ENCODE data around the gene E2F6.
A peak's percentile ranks its signal among the peaks of the same experiment; 100 is the strongest.

E2F6 gene

DNA sequence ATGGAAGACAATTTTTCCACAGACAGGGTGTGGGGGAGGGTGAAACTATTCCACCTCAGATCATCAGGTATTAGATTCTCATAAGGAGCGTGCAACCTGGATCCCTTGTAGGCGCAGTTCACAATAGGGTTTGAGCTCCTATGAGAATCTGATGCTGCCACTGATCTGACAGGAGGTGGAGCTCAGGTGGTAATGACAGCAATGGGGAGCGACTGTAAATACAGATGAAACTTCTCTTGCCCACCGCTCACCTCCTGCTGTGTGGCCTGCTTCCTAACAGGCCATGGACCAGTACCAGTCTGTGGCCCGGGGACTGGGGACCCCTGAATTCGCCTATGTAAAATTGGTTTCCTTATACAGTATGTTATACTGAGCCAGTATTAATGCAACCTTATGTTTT is 27.3 kb upstream of the E2F6 start:
- FAIRE-seq, result no peak
- DNase-seq (ENCODE audit: insufficient read length, low spot score), result no peak

DNA sequence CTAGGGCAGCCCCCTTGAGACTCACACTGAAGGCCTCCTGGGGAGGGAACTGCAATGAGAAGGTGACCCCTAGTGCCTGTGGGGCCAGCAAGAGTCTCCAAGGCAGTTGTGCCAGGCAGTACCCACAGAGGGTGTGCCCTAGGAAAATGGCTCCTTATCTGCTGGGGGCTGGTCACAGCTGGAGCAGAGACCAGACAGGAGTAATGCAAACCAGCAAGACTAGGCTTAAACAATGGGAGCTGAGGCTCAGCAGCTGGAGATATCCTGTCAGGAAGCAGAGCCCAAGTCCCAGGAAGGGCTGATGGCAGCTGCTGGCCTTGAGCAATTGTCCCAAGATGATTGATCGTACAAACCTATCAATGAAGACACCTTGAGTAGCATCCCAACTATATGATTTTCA is 26.8 kb upstream of the E2F6 start:
- DNase-seq (ENCODE audit: insufficient read length, low spot score), result no peak
- FAIRE-seq, result no peak

DNA sequence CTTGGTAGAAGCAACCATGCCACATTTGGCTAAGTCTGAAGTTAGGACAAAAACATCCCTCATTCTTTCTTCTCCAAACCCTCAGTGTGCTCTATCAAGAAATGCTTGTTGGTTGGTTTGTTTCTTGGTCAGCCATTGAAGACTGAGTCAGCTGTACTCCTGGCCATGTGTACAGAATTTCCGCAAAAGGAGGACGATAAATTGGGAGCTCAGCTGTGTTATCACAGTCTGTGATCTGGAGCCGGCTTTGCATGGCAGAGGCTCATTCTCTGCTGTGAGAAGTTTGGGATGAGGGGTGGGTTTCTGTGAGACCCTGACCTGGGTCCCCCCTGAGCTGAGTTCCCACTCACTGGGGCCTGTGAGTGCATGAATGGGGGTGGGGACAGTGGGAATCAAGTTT is 26.3 kb upstream of the E2F6 start:
- no peak for DNase-seq (ENCODE audit: insufficient read length, low spot score)
- FAIRE-seq, result no peak

DNA sequence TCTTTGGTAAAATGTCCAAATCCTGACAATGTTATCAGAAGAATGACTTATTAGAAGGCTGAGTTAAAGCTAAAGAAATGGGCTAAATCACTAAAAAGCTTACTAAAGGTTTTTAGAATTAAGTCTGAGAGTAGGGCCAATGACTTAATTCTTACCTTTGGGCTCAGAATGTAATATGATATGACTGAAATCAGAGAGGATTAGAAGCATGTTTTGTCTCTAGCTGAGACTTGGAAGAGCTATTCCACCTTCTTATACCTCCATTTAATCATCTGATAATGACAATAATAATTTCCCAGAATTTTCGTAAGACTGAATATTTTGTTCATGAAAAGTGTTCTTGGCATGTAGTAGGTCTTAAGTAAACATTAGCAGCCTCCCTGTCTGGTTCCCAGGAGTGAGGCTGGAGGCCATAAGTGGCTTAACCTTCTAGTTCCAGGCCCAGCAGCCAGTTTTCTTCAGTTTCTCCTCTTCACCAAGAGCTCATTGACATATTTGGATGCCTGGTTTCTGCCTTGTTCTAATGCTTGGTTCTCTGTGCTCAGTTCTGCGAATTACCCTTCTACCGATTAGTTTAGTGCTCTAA is 25.5 kb upstream of the E2F6 start:
- DNase-seq (ENCODE audit: insufficient read length, low spot score), result no peak
- no peak for FAIRE-seq

DNA sequence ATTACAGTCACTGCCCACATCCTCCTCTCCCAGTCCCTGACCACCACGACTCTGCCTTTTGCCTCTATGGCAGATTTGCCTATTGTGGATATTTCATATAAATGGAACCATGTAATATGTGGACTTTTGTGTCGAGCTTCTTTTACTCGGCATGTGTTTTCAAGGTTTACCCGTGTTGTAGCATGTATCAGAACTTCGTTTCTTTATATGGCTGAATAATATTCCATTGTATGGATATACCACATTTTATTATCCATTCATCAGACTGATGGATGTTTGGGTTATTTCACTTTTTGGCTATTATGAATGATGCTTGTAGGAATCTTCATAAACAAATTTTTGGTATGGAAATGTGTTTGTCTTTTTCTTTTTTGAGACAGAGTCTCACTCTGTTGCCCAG is 24.2 kb upstream of the E2F6 start:
- FAIRE-seq (no peak), DNase-seq (ENCODE audit: insufficient read length, low spot score) (no peak)

DNA sequence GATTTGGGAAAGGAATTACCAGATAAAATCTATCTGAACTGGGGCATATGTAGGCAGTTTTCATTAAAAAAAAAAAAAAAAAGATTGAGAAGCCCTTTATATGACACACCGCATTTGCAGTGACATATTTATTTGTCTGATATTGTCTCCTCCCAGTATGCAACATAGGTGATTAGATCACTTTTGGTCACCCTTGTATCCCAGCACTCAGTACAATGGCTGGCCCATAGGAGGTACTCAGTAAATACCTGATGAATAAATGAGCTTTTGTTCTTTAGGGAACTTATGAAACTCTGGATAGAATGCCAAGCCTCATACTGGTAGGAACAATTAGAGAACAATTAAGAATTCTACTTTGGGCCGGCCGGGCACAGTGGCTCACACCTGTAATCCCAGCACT is 22.8 kb upstream of the E2F6 start:
- no peak for DNase-seq (ENCODE audit: insufficient read length, low spot score)
- FAIRE-seq, result no peak

DNA sequence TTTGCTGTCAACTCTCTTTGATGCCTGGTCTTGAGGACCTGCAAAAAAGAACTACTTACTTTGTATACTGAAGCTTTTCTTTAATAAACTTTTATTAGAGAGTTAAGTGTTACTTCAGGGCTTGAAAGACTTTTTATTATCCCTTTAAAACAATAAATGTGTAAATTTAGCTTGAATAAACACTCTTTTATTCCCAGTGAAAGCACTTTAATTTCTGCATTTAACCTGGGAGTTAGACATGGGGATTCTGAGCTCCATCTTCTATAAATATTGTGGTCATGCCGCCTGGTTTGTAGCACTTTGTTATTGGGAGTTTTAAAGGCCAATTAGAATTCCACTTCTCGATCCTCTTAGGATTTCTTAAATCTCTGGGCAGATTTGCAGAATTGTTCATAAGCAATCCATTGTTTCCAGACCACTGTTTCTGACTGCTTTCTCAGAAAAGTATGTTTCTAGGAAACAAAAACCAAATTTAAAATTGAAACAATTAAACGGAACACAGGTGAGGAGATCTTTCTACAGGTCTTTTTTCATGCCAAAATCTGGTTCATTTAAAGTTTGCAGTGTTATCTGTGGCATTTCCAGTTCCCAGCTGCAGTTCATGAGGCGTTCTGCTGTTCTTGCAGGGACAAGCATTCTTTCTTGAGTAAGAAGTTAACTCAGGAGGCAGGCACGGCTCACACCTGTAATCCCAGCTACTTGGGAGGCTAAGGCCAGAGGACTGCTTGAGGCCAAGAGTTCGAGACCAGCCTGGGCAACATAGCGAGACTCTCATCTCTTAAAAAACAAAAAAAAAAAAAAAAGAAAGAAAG is 18.1 kb upstream of the E2F6 start:
- DNase-seq (ENCODE audit: insufficient read length, low spot score), result no peak
- FAIRE-seq, result no peak

DNA sequence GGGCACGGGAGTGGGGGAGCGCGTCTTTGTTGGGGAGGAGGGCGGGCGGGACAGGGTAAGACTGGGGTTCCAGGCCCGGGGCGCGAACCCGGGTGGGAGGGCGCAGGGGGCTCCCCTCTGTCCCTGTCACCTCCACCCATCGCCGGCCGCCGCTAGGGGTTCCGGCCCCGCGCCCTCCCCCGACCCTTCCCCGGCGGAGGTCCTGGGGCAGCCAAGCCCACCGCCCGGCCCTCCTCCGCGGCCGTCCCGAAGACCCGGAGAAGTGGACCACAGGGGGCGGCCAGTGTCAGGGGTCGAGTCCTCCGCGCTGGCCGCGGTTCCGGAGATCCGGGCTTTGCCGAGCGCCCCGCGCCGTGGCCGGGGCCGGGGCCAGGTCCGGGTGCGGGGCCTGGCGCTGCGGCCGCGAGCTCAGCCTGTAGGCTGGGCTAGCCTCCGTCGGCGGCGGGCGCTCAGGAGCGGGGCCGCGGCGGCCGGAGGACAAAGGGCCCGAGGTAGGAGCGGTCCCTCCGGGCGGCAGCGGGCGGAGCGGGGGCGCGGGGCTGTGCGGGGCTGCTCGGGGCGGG is 16.6 kb upstream of the E2F6 start:
- DNase-seq (ENCODE audit: insufficient read length, low spot score), result no peak

DNA sequence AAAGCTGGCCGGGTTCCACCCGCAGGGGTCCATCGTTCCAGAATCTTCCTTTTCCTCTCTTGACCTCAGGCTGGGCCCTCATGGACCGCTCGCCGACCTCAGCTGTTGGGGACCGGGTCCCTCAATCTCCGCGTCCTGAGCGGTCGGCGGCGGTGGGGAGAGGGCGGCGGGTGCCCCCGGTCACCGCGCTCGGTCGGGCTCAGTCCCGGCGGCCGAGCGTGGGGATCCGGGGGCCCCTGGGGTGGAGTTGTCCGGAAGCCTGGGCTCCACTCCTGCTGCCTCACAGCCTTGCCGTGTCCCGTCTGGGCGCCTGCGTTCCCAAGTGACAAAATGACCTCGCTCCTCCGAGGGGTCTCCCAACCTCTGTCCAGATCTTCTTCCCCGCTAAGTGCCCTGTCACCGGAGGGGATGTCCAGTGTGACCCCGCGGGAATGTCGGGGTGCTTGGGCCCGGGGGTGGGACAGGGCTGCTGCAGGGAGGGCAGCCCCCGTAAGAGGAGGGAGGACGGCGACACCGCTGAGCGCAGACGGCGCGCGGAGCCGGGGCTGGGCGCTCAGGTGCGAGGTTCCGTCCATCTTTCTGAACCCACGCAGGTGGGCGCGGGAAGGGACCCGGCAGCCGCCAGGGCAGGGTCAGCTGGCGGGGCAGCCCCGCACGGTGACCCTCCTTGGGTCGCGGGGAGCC is 16.0 kb upstream of the E2F6 start:
- no peak for DNase-seq (ENCODE audit: insufficient read length, low spot score)
- no peak for FAIRE-seq

More for the DNA sequence above, 16.6 kb upstream of the E2F6 start:
- FAIRE-seq, result no peak

DNA sequence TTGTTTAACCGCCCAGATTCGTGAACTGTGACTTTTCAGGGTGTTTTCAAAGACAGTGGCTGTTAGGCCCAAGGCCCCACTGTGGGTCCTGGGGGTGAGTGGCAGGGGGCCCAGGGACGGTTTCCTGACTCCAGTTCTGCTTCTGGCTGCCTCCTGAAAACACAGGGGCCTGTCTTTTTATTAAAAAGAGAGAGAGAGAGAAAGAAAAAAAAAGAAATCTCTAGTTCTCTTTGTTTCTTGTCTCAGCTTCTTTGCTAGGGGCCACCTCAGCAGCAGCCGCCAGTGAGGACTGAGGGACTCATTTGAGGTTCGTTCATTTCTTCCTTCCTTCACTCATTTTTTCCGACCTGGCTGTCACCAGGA is 15.4 kb upstream of the E2F6 start:
- DNase-seq (ENCODE audit: insufficient read length, low spot score) (no peak), FAIRE-seq (no peak)

DNA sequence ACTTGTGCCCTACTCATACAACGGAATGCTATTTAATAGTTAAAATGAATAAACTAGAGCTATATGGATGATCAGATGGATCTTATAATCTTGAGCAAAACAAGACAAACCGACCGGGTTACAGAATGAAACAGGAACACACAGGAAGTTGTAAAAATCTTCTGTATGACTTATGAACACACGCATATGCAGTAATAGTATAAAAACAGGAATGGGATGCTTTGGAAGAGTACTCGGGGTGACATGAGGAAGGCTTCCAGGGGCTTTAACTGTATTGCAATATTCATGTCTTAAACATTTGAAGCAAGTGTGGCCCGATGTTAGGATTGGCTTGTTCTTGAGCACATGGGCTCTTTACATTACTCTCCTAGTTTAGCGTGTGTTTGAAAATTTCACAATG is 14.9 kb upstream of the E2F6 start:
- DNase-seq (ENCODE audit: insufficient read length, low spot score) (no peak), FAIRE-seq (no peak)

DNA sequence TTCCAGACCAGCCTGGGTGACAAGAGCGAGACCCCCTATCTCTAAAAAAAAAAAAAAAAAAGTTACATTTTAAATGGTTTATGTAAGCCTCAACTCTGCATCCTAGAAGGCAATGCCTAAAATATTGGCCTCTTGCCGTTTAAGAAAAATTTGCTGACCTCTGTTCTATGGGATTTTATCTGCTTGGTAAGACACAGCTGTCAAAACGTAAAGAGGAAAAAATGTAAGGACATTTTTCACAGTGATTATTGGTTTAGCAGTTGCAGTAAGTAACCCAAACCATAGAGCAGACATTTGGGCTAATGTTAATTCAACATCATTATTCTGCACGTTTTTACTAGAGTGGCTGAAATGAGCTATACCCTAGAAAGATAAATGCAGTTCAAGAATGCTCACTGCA is 14.4 kb upstream of the E2F6 start:
- DNase-seq (ENCODE audit: insufficient read length, low spot score) (no peak), FAIRE-seq (no peak)

DNA sequence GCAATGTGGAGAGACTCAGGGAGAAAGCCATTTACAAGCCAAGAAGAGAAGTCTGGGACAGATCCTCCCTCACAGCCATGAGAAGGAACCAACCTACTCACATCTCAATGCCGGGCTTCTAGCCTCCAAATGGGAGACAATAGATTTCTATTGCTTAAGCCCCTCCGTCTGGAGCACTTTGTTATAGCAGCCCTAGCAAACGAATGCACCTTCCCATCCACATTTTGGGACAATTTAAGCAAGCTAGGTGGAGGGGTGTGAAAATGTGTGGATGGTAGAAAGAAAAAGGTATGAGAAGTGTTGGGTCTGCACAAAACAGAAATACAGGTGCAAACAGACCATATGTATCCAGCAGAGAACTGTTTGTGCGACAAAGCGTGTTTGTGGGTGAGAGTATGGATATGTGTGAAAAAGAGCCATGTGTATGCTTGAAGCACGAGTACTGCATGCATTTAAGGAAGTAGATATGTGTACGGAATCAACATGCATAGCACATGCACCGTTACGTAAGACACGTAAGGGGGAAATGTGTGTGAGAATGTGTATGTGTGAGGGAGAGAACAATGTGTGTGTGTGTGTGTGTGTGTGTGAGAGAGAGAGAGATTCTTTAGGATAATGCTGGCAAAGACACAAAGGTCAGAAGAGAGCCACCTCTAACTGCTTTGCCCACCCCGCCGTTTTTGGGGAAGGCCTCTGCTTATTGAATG is 13.1 kb upstream of the E2F6 start:
- no peak for DNase-seq (ENCODE audit: insufficient read length, low spot score)
- FAIRE-seq, result peak; percentile 55

DNA sequence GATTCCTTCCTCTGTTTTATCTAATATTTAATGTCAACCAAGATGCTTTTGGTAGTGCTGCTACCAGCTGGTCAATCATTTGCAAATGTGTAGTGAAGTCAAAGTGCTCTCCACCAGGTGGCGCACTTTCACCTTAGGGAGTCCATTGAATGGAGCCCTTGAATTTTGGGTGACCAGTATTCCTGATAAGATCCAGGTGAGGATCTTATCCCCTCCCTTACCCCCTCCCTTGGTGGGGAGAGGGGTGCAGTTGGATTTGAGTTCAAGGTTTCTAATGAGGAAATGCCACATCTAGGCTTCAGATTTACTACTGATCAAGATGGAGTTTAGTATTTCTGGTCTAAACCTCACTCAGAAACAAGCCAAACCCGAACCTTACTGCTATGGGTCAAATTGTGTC is 12.0 kb upstream of the E2F6 start:
- DNase-seq (ENCODE audit: insufficient read length, low spot score) (peak; percentile 63), FAIRE-seq (peak; percentile 65)

DNA sequence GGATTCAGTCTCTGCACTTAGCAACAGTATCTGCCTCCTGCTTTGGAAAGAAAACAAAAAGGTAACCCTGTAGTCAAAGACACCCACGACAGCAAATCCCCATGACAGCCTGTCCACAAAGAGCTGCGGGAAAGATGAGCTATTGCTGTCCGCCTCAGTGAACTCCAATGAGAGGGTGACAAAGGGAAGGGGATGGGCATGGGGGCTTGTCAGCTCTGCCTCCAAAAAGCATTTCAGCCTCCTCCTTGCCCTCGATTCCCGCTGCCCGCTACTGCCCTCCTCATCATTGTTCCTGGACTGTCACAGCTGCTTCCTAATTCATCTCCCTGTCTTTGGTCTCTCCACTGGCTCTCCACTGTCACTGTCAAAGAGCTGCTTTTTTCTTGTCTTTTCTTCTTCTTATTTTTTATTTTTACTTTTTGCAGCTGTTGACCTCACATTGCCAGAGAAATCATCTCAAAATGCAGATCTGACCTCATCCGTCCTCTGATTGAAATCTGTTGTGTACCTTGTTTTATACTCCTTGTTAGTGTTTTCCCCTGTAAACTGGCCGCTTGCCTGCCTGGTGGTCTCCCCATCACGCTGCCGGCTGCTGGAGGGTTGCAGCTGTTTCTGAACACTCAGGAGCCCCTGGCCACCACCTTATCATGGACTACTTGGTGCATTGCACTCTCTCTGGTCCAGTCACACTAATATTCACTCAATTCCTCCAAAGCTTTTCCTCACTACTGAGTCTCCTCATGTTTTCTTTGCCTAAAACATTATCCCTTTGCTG is 7.9 kb upstream of the E2F6 start:
- DNase-seq (ENCODE audit: insufficient read length, low spot score) (no peak), FAIRE-seq (no peak)

DNA sequence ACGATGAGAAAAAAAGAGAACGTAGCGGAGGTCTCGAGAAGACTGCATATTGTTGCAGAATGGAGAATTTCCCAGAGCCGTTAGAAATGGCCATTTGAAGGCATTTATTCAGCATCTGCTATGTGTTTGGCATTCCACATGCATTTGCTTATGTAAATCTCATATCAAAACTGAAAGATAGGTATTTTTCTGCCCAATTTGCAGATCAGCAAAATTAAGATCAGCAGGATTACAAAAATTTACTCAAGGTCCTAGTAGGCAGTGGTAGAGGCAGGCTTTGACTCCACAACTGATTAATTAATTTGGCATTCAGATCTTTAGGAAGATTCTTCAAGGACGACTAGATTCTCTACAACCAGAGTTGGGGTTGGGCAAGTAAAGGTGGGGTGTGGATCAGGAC is 1.8 kb upstream of the E2F6 start:
- no peak for FAIRE-seq

DNA sequence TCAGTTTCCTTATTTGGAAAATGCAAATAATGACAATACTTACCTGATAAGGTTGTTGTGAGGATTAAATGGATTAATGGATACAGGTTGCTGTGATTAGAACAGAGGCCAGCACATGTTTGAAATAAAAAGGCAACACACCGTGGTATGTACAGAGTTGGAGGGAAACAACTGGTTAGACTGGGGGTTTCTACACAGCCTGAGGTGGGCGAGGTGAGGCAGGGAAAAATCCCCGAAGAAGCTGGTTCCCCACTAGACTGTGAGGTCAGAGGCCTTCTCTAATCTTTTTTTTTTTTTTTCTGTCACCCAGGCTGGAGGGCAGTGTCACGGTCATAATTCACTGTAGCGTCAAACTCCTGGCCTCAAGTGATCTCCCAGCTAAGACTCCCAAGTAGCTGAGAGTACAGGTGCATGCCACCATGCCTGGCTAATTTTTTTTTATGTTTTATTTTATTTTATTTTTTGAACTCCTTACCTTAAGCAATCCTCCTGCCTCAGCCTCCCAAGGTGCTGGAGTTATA is 1.2 kb upstream of the E2F6 start:
- FAIRE-seq (no peak), DNase-seq (ENCODE audit: insufficient read length, low spot score) (no peak)

More for the DNA sequence above, 1.8 kb upstream of the E2F6 start:
- no peak for DNase-seq (ENCODE audit: insufficient read length, low spot score)

DNA sequence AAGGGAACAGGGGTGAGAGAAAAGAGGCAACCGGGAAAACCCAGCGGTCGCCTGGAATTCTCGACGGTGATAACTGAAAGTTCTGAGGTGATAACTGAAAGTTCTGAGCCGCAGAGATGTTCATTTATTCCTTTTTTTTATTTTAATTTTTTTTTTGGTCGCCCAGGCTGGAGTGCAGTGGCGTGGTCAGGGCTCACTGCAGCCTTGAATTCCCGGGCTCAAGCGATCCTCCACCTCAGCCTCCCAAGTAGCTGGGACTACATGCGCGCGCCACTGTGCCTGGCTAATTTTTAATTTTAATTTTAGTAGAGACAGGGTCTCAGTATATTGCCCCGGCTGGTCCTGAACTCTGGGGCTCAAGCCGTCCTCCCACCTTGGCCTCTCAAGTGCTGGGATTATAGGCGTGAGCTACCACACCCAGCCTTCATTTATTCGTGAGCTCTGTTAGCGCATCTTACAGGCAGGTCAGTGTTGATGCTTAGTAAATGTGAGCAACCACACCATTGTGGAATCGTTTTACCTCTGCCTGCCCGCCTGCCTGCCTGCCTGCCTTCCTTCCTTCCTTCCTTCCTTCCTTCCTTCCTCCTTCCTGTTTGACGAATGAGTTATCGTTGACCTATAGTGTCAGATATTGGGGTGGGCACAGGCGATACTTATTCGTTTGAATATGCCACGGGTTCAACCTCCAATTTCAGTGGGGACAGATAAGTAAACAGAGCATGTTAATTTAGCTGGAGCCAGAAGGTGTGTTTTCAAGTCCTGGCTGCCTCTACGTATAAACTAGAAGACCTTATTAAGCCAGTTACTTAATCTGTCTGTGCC is 557 bp upstream of the E2F6 start:
- FAIRE-seq (no peak), DNase-seq (ENCODE audit: insufficient read length, low spot score) (no peak)

DNA sequence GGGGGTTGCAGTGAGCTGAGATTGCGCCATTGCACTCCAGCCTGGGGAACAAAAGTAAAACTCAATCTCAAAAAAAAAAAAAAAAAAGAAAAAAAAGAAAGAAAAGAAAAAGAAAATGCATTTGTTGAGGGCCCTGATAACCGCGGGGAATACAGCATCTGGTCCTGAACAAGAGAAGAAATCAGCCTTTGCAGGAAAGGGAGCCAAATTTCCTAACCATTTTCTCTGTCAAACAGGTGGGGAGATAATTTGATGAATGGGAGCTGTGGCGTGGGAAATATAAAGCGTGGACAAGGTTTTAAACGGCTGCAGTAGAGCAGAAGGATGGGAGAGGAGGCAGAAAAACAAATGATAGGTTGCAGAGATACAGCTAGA is 864 bp downstream of the E2F6 start:
- no peak for FAIRE-seq
- DNase-seq (ENCODE audit: insufficient read length, low spot score), result no peak
